Measurements from ENCODE around the gene TMEM51. TPM values are rescaled to one million over a fixed set of nuclear protein-coding genes. Genes with fewer than 3 reads are reported as not detected.

Gene TMEM51
- total and polyA plus RNA-seq, 2 of the 13 experiments (the other 11 are each of a cell fraction or from before 2014, with no cell fraction given): 12.2 to 22.3 TPM

GRCh38 chr1:15206418-15207030 is 53.0 kb downstream of the TMEM51 start (continued):
- TF ChIP-seq, protein P1, sequence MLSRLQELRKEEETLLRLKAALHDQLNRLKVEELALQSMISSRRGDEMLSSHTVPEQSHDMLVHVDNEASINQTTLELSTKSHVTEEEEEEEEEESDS (CRISPR knock-in tag; IDR thresholded peaks at IDR 0.05; ENCODE audit: borderline replicate concordance): no peak
- no peak for TF ChIP-seq ZSCAN9 (CRISPR knock-in tag; IDR thresholded peaks at IDR 0.05; ENCODE audit: borderline replicate concordance)
- no peak for TF ChIP-seq KLF16 (CRISPR knock-in tag; IDR thresholded peaks at IDR 0.05)
- no peak; the same call in 1 of the 2 replicates for TF ChIP-seq SNAPC4 (CRISPR knock-in tag; IDR thresholded peaks at IDR 0.05)
- no peak for TF ChIP-seq ZNF407 (CRISPR knock-in tag; IDR thresholded peaks at IDR 0.05; ENCODE audit: not compliant biosample characterization)
- TF ChIP-seq, protein P2, sequence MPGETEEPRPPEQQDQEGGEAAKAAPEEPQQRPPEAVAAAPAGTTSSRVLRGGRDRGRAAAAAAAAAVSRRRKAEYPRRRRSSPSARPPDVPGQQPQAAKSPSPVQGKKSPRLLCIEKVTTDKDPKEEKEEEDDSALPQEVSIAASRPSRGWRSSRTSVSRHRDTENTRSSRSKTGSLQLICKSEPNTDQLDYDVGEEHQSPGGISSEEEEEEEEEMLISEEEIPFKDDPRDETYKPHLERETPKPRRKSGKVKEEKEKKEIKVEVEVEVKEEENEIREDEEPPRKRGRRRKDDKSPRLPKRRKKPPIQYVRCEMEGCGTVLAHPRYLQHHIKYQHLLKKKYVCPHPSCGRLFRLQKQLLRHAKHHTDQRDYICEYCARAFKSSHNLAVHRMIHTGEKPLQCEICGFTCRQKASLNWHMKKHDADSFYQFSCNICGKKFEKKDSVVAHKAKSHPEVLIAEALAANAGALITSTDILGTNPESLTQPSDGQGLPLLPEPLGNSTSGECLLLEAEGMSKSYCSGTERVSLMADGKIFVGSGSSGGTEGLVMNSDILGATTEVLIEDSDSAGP (CRISPR knock-in tag; IDR thresholded peaks at IDR 0.05; ENCODE audit: borderline replicate concordance): no peak
- no peak for TF ChIP-seq SP5 (CRISPR knock-in tag; IDR thresholded peaks at IDR 0.05; ENCODE audit: borderline replicate concordance, low read depth)
- no peak for TF ChIP-seq ZNF510 (CRISPR knock-in tag; IDR thresholded peaks at IDR 0.05; ENCODE audit: low read depth)
- TF ChIP-seq EZH2 (conservative IDR thresholded peaks at IDR 0.05; ENCODE audit: low read depth, low read length): no peak
- no peak for TF ChIP-seq ZFP90 (CRISPR knock-in tag; IDR thresholded peaks at IDR 0.05; ENCODE audit: borderline replicate concordance)
- TF ChIP-seq, protein P3, sequence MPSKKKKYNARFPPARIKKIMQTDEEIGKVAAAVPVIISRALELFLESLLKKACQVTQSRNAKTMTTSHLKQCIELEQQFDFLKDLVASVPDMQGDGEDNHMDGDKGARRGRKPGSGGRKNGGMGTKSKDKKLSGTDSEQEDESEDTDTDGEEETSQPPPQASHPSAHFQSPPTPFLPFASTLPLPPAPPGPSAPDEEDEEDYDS (CRISPR knock-in tag; IDR thresholded peaks at IDR 0.05): 0 out of 2 replicates have a peak, but pooled peaks have one; percentile 10
